GM13976 (cell line): ENCODE results near the gene ATP6V1G2.
"Not testable (repeated sequence)": the region's sequence is repeated elsewhere in the genome, so short reads cannot be mapped to it uniquely, and the experiment has no call there.

Experiments
- DNase-seq: peaks from one replicate; pipeline ENCODE4 v3.0.0; 2012; ENCODE audit warnings: low spot score
- in situ Hi-C: fragments of 300-500 bp; cut with MboI; formaldehyde crosslinking; loops from one replicate; pipeline ENCODE4 v1.12.0; 2022; ENCODE audit warnings: low sequenced_read_pairs, mixed read lengths, inconsistent platforms; ENCODE audit not compliant: unreplicated experiment
- TF ChIP-seq, protein P1 (sequence below): IDR thresholded peaks from 2 replicates; pipeline ENCODE4 v1.5.1; 2012; ENCODE audit warnings: borderline replicate concordance, mild to moderate bottlenecking; ENCODE audit not compliant: insufficient read depth; ENCODE audit errors: extremely low read depth, missing control alignments, control extremely low read depth

Gene ATP6V1G2

DNA sequence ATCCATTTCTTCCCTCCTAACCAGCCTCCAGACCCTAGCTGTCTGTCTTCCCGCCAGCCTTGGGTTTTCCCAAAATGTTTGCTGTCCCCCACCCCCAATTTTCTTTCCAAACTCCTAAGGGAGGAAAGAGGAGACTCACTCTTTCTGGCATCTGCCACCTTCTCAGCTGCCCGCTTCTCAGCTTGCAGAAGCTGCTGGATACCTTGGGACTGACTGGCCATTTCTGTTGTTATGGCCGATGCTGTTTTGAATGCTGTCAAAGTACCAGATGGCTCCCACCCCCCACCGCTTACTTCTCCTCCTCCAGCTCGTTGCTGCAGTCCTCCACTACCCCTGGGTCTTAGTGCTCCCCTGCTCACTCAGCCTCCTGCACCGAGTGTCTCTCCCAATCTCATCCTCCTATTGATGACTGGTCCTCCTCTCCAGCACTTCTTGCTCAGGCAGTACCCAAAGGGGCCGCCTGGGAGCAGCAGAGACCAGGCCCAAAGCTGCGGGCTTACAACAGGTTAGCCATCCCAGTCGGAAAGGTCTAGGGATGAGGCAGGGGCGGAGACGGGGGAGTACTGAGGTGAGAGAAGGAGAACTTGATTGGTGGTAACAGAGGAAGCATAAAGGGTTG lies at the start of gene ATP6V1G2:
ATP6V1G2 (minus strand) TSS at position 270 of the 619 bp plus-strand sequence; CDS start at position 221, 49 bp downstream.
- in situ Hi-C loops = loop anchor here (5.0 kb wide), 1 partner anchor 51 kb away; no protein-coding TSS in a partner anchor
- DNase-seq = peak; percentile 74
- TF ChIP-seq, protein P1, sequence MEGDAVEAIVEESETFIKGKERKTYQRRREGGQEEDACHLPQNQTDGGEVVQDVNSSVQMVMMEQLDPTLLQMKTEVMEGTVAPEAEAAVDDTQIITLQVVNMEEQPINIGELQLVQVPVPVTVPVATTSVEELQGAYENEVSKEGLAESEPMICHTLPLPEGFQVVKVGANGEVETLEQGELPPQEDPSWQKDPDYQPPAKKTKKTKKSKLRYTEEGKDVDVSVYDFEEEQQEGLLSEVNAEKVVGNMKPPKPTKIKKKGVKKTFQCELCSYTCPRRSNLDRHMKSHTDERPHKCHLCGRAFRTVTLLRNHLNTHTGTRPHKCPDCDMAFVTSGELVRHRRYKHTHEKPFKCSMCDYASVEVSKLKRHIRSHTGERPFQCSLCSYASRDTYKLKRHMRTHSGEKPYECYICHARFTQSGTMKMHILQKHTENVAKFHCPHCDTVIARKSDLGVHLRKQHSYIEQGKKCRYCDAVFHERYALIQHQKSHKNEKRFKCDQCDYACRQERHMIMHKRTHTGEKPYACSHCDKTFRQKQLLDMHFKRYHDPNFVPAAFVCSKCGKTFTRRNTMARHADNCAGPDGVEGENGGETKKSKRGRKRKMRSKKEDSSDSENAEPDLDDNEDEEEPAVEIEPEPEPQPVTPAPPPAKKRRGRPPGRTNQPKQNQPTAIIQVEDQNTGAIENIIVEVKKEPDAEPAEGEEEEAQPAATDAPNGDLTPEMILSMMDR = peak; percentile 97

DNA sequence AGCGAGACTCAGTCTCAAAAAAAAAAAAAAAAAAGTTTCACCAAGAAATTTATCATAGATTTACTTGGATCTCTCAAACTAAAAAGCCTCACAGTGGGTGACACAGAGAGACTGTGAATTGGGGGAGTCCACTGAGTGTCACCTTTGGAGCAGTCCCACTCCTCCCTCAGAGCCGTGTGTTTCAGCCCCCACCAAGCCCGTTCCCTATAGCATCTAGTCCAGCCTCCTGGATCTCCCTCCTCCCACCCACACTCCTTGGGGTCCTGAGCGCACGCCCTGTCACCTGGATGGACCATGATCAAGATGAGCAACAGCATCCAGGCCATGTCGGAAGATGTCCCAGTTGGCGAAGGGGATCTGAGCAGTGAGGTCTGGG lies 46.0 kb upstream of the ATP6V1G2 start:
- DNase-seq = no peak
- in situ Hi-C loops = loop anchor here (10.0 kb wide), 1 partner anchor 98 kb away; the partner anchor contains the start of gene MICB
- TF ChIP-seq, protein P1 = no peak

DNA sequence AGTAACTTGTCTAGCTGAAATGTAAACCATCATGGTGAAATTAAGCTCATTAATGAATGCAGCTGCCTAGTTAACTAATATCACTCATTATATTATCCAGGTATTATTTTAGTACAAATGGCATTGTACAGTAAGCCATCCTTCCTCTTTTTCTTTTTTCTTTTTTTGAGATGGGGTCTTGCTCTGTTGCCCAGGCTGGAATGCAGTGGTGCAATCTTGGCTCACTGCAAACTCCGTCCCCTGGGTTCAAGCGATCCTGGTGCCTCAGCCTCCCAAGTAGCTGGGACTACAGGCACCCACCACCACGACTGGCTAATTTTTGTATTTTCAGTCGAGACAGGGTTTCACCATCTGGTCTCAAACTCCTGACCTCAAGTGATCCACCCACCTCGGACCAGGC lies 44.3 kb upstream of the ATP6V1G2 start:
- in situ Hi-C loops = loop anchor here (10.0 kb wide), 1 partner anchor 96 kb away; the partner anchor contains the start of gene MICB
- not testable (repeated sequence) for DNase-seq

DNA sequence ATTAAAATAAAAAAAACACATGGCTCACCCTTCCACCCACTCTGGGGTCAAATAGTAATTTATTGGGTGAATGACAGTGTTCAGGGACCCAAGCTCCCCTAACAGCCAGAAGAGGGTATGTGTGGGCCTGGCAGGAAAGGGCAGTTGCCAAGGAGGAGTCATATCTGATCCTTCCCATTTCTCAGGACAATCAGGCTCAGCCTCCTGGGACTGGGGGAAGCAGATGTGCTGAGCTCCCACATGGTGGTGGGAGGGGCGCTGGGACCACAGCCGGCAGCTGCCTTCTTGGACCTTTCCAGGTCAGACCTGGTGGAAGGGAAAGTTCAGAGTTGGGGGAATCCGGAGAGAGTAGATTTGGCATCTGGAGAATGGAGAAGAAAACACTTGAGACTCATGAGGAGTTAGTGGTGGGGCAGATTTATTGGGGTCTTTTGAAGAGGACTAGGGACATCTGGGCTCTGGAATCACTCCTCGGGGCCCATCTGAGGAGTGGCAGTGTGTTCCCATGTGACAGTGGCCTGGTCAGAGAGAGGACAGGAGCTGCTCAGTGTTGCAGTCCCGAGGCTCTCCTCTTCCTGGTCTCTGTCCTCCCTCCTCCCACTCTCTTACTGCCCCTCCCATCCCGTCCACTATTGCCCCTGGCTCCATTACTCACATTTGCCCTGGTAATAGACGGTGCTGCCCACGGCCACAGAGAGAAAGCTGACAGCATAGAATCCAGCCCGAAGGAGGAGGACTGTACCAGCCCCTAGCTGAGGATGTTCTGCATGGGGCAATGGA lies 42.7 kb upstream of the ATP6V1G2 start:
- no peak for DNase-seq
- TF ChIP-seq, protein P1 = no peak
- in situ Hi-C loops = no loop called here

DNA sequence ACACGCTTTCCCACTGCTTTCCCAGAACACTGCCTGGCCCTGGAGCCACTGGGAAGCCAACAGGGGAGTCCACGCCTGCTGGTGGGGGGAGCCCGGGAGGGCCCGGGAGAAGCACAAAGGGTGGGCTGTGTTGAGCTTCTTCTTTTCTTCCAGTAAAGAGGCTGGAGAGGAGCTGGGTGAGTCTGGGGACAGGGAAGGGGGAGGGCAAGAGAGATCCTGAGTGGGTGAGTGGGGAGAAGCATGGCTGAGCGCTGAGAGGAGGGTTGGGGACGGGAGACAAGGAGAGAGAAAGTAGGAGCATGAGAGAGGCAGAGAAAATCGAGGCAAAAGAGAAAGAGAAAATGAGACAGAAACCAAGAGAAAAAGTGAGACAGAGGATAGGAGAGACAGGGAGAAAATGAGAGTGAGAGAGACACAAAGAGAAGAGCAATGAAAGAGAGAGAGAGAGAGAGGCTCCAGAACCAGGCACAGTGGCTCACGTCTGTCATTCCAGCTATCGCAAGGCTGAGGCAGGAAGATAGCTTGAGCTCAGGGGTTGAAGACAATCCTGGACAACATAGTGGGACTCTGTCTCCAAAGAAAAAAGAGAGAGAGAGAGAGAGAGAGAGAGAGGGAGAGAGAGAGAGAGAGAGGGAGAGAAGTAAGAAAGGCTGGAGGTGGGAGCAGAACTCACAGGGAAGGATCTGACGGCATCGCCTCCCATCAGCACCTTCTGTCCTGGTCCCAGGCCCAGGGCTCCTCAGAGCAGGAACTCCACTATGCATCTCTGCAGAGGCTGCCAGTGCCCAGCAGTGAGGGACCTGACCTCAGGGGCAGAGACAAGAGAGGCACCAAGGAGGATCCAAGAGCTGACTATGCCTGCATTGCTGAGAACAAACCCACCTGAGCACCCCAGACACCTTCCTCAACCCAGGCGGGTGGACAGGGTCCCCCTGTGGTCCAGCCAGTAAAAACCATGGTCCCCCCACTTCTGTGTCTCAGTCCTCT lies 41.7 kb upstream of the ATP6V1G2 start:
- TF ChIP-seq, protein P1 = no peak
- DNase-seq = no peak
- in situ Hi-C loops = no loop called here

DNA sequence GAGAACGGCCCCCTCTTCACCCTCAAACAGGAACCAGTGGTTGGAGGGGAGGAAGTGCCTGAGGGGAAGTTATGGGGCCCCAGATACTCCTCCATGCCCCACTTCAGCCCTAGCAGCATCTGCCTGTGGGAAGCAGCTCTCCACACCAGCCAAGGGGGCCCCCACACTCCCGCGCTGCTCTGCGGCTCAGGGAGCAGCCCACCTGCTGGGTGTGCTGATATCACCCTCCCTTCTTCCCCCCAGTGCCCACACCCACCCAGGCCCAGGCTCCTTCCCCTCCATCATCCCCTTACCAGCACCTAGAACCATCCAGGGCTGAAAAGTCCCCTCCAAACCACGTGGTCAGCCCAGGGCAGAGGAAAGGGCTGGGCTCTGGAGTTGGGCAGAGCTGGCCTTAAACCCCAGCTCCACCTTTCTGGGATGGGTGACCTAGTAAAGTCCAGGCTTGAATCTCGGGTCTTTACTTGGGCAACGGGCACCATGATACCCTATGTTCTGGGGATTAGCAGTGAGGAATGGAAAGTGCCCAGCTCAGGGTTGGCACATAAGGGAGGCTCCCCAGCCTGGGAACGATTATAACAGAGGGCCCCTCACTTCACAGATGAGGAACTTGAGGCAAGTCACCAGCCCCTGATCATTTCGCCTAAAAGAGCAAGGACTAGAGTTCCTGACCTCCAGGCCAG lies 40.3 kb upstream of the ATP6V1G2 start:
- DNase-seq = no peak
- in situ Hi-C loops = no loop called here
- TF ChIP-seq, protein P1 = no peak
